Progenitor cell of endocrine pancreas (in vitro differentiated cells): ENCODE data around the gene MSI2. TPM values are rescaled to one million over a fixed set of nuclear protein-coding genes. Genes with fewer than 3 reads are reported as not detected.

Source experiments
- DNase-seq: peaks from one replicate; pipeline ENCODE4 v3.0.0; 2021; ENCODE audit warnings: low spot score; ENCODE audit not compliant: unreplicated experiment
- H3K27ac Mint-ChIP-seq: 2 replicates; pipeline ENCODE4 v1.8.0; 2021; ENCODE audit warnings: mild to moderate bottlenecking, moderate library complexity, mixed read lengths
- H3K27me3 Mint-ChIP-seq: 2 replicates; pipeline ENCODE4 v1.8.0; 2021; ENCODE audit warnings: mixed read lengths
- H3K36me3 Mint-ChIP-seq: 2 replicates; pipeline ENCODE4 v1.8.0; 2022; ENCODE audit warnings: mixed read lengths; ENCODE audit not compliant: insufficient read depth
- H3K4me1 Mint-ChIP-seq: 2 replicates; pipeline ENCODE4 v1.8.0; 2021; ENCODE audit warnings: low read depth, mixed read lengths
- H3K4me3 Mint-ChIP-seq: 2 replicates; pipeline ENCODE4 v1.8.0; 2021; ENCODE audit warnings: low read depth, mild to moderate bottlenecking, moderate library complexity, mixed read lengths
- H3K9me3 Mint-ChIP-seq: 2 replicates; pipeline ENCODE4 v1.8.0; 2021; ENCODE audit warnings: low read depth, mixed read lengths
- total RNA-seq: library from RNA; stranded (reverse); gene quantifications from 2 replicates; pipeline ENCODE4 v1.2.1, GENCODE V29; 2021
- TF ChIP-seq, protein P1 (sequence below): fragments of 200-600 bp; sonication (generic); IDR thresholded peaks from one replicate; pipeline ENCODE4 v1.5.0; 2021; ENCODE audit warnings: antibody characterized with exemption, mild to moderate bottlenecking; ENCODE audit not compliant: unreplicated experiment

MSI2 gene
- total RNA-seq, 1 donor from 2014 or later: 164 TPM

DNA sequence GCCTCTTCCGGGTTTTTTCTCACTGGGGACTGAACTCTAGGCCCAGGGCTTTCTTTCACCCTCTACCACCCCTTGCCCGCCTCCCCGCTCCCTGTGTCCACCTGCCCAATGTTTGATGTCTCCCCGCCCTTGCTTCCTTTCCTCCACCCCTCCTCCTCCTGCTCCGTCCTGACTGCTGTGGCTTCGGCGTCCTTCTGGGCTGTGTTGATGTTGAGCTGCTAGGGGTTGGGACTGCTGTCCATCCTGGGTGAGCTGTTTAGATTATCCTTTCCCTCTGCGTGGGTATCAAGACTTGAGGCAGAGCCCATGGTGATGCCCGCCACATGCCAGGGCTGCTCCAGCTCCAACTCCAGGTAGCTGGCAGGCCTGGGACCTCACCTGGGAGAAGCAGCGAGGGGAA lies 371.3 kb downstream of the MSI2 start:
- H3K27ac Mint-ChIP-seq: no peak overlapping the region
- H3K27me3 Mint-ChIP-seq: no peaks in the 10 kb centered on the region
- H3K36me3 Mint-ChIP-seq: peaks cover 15% of the 10 kb centered on the region
- DNase-seq: no peak
- H3K4me1 Mint-ChIP-seq: peaks cover 9% of the 10 kb centered on the region
- no peak overlapping the region for H3K4me3 Mint-ChIP-seq
- TF ChIP-seq, protein P1, sequence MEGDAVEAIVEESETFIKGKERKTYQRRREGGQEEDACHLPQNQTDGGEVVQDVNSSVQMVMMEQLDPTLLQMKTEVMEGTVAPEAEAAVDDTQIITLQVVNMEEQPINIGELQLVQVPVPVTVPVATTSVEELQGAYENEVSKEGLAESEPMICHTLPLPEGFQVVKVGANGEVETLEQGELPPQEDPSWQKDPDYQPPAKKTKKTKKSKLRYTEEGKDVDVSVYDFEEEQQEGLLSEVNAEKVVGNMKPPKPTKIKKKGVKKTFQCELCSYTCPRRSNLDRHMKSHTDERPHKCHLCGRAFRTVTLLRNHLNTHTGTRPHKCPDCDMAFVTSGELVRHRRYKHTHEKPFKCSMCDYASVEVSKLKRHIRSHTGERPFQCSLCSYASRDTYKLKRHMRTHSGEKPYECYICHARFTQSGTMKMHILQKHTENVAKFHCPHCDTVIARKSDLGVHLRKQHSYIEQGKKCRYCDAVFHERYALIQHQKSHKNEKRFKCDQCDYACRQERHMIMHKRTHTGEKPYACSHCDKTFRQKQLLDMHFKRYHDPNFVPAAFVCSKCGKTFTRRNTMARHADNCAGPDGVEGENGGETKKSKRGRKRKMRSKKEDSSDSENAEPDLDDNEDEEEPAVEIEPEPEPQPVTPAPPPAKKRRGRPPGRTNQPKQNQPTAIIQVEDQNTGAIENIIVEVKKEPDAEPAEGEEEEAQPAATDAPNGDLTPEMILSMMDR: no peak
- H3K9me3 Mint-ChIP-seq: no peaks in the 10 kb centered on the region

DNA sequence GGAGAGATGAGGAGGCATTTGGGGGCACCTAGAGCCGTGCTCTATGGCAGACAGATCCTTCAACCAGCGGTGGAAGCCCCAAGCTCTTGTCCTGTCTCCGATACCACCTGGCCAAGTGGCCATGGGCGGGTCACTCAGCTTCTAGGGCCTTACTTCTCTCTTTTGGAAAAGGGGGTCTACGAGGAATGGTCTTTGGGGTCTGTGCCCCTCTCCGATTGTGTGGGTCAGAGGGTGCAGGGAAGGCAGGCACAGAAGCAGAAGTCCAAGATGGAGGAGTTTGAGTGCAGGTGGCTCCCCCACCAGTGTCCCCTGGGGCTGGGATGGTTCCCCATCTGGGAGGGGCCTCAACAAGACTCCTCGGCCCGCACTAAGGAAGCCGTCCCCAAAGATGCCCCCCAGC lies 372.1 kb downstream of the MSI2 start:
- peaks cover 3% of the 10 kb centered on the region for H3K4me1 Mint-ChIP-seq
- no peaks in the 10 kb centered on the region for H3K9me3 Mint-ChIP-seq
- H3K27me3 Mint-ChIP-seq: no peaks in the 10 kb centered on the region
- TF ChIP-seq, protein P1: no peak
- H3K4me3 Mint-ChIP-seq: no peak overlapping the region
- peaks cover 22% of the 10 kb centered on the region for H3K36me3 Mint-ChIP-seq
- DNase-seq: no peak
- H3K27ac Mint-ChIP-seq: no peak overlapping the region

DNA sequence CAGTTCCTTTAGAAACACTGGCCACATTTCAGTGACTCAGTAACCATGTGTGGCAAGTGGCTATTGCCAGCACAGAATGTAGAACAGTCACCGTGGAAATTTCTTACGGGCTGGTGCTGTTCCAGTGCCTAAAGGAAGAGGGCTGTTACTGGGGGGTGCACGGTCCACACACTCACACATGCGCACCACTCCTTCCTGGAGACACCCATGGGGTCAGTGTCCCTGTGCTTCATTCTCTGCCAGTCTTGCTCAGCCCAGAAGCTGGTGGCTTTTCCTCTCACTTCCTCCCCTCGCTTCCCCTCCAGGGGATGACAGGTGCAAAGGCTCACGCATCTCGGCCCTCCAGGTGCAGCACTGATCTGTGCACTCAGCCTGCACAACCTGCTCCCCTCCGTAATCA lies 373.1 kb downstream of the MSI2 start:
- no peak overlapping the region for H3K27ac Mint-ChIP-seq
- peaks cover 30% of the 10 kb centered on the region for H3K36me3 Mint-ChIP-seq
- H3K4me1 Mint-ChIP-seq: peaks cover 2% of the 10 kb centered on the region

DNA sequence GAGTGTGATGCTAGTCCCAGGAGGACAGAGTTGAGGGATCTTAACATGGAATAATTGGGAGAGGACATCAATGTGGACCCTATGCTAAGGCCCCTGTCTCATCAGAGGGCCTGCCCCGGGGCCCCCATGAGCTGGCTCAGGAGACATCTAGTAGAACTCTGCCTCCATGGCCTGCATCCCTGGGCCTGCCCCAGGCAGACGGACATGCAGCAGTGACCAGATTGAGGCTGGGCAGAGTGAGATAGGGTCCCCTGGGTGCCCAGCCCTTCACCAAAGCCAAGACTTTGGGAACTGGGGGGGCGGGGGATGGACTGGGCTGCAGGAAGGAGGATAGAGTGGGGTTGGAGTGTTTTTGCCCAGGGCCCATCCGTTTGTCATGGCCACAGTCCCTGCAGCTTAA lies 373.6 kb downstream of the MSI2 start:
- no peaks in the 10 kb centered on the region for H3K27me3 Mint-ChIP-seq
- no peaks in the 10 kb centered on the region for H3K9me3 Mint-ChIP-seq
- H3K4me1 Mint-ChIP-seq: no peaks in the 10 kb centered on the region
- no peak for DNase-seq
- peak overlapping the region; percentile 81 for H3K27ac Mint-ChIP-seq
- TF ChIP-seq, protein P1: no peak
- no peak overlapping the region for H3K4me3 Mint-ChIP-seq
- H3K36me3 Mint-ChIP-seq: peaks cover 33% of the 10 kb centered on the region

More for the DNA sequence above, 373.1 kb downstream of the MSI2 start:
- TF ChIP-seq, protein P1: no peak
- Mint-ChIP-seq H3K9me3 (no peaks in the 10 kb centered on the region), H3K27me3 (no peaks in the 10 kb centered on the region), H3K4me3 (no peak overlapping the region)
- DNase-seq: no peak

DNA sequence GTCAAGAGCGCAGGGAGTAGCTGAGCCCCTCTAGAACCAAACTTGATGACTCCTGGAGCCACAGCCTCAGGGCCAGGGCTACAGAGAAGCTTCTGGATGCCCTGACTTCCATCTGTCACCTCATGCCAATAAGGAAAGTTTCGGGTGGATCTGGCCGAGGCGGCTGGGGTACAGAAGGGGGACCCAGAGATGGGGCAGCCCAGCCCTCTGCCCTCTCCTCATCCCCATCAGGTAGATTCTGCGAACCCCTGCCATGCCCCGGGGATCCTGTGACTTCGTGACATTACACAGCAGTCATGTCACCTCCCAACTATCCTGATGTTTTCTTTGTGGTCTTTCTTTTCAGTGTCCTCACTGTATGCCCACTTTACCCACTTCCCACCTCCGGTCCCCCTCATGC lies 374.4 kb downstream of the MSI2 start:
- TF ChIP-seq, protein P1: no peak
- Mint-ChIP-seq H3K9me3 (no peaks in the 10 kb centered on the region), H3K27ac (peak overlapping the region; percentile 4), H3K36me3 (peaks cover 33% of the 10 kb centered on the region), H3K4me3 (no peak overlapping the region), H3K4me1 (no peaks in the 10 kb centered on the region), H3K27me3 (no peaks in the 10 kb centered on the region)
- DNase-seq: no peak
